NB4 (cell line): ENCODE data around the gene MYO1B.

Experiments used
- POLR2A ChIP-seq: IDR thresholded peaks from 2 replicates; pipeline ENCODE4 v1.6.1; 2011; ENCODE audit warnings: mild to moderate bottlenecking; ENCODE audit not compliant: insufficient read length; ENCODE audit errors: extremely low read depth
- TF ChIP-seq, protein P1 (sequence below): IDR thresholded peaks from one replicate; pipeline ENCODE4 v1.5.1; 2012; ENCODE audit warnings: low read depth, low read length

DNA sequence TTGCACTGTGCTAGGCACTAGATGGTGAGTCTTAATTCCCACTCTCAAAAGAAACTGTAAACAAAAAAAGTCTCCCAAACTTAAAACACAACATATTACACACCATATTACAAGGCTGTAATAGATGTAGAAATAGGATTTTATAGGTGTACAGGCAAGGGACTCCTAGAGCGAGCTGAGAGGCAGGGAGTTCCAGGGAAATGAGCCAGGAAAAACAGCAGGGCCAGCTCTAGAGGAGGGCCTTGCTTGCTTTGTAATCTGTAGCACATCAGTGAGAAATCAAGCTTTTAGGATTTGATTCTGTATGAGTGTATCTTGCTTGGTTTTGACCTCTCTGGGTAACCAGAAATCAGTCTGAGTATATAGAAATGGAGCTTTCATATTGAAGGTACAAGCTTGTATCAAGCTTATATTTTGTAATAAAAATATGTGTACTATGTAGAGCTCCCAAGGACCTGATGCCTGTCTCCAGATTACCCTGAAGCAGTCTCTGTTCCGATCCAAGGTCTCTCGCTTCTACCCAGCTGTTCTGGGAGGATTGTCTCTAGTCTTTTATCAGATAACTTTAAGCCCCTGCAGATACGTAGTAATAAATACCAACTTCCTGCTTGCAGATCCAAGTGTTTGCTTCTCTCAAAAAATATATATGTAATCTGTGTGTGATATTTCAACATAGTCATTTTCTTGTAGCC lies 73.0 kb downstream of the MYO1B start:
- TF ChIP-seq, protein P1, sequence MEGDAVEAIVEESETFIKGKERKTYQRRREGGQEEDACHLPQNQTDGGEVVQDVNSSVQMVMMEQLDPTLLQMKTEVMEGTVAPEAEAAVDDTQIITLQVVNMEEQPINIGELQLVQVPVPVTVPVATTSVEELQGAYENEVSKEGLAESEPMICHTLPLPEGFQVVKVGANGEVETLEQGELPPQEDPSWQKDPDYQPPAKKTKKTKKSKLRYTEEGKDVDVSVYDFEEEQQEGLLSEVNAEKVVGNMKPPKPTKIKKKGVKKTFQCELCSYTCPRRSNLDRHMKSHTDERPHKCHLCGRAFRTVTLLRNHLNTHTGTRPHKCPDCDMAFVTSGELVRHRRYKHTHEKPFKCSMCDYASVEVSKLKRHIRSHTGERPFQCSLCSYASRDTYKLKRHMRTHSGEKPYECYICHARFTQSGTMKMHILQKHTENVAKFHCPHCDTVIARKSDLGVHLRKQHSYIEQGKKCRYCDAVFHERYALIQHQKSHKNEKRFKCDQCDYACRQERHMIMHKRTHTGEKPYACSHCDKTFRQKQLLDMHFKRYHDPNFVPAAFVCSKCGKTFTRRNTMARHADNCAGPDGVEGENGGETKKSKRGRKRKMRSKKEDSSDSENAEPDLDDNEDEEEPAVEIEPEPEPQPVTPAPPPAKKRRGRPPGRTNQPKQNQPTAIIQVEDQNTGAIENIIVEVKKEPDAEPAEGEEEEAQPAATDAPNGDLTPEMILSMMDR = no peak
- TF ChIP-seq POLR2A = no peak
